ENCODE data around the gene SLTM.
"Not testable (repeated sequence)": the region's sequence is repeated elsewhere in the genome, so short reads cannot be mapped to it uniquely, and the experiment has no call there.

Gene SLTM

GRCh38 chr15:58870451-58870850, 63.0 kb downstream of the SLTM start:
- no peak for DNase-seq

GRCh38 chr15:58867926-58868325, 65.6 kb downstream of the SLTM start:
- no peak for DNase-seq

GRCh38 chr15:58865425-58865880, 68.0 kb downstream of the SLTM start:
- no peak for DNase-seq

- DNase-seq, result no peak
Measured at GRCh38 chr15:58864602-58865424, 68.7 kb downstream of the SLTM start.

- DNase-seq, result no peak
Measured at GRCh38 chr15:58862326-58862725, 71.2 kb downstream of the SLTM start.

- not testable (repeated sequence) for DNase-seq
Measured at GRCh38 chr15:58856621-58857020, 76.9 kb downstream of the SLTM start.

GRCh38 chr15:58856086-58856485, 77.4 kb downstream of the SLTM start:
- no peak for DNase-seq

GRCh38 chr15:58854593-58854992, 78.9 kb downstream of the SLTM start:
- no peak for DNase-seq

GRCh38 chr15:58852347-58852746, 81.1 kb downstream of the SLTM start:
- no peak for DNase-seq

- not testable (repeated sequence) for DNase-seq
Measured at GRCh38 chr15:58851205-58851604, 82.3 kb downstream of the SLTM start.

- no peak for DNase-seq
Measured at GRCh38 chr15:58842713-58843396, 90.6 kb downstream of the SLTM start.

GRCh38 chr15:58840048-58840447, 93.4 kb downstream of the SLTM start:
- DNase-seq, result no peak

- no peak for DNase-seq
Measured at GRCh38 chr15:58839485-58839884, 94.0 kb downstream of the SLTM start.

GRCh38 chr15:58833681-58834426, 99.6 kb downstream of the SLTM start:
- DNase-seq, result not testable (repeated sequence)

- DNase-seq, result no peak
Measured at GRCh38 chr15:58830556-58830955, 102.9 kb downstream of the SLTM start.
